Neural cell (in vitro differentiated cells): Measurements from ENCODE around the gene GABRA4. TPM values are rescaled to one million over a fixed set of nuclear protein-coding genes. Genes with fewer than 3 reads are reported as not detected.

Experiments used
- H2AFZ ChIP-seq: fragments of 200-600, 300-800 bp; sonication (generic), shearing (Covaris generic); 2 replicates; pipeline ENCODE4 v1.6.0; 2014; ENCODE audit warnings: low read depth, mild to moderate bottlenecking, antibody characterized with exemption, low read length, moderate library complexity
- H3F3A ChIP-seq: fragments of 200-600 bp; shearing (Covaris generic); 2 replicates; pipeline ENCODE4 v1.6.1; 2016; ENCODE audit warnings: mild to moderate bottlenecking, moderate library complexity, mixed read lengths, antibody characterized with exemption, low read length; ENCODE audit not compliant: insufficient read depth, poor library complexity, severe bottlenecking
- H3K27ac ChIP-seq: fragments of 200-600, 300-800 bp; sonication (generic), shearing (Covaris generic); 2 replicates; pipeline ENCODE4 v1.5.1; 2014; ENCODE audit warnings: mild to moderate bottlenecking, low read length, moderate library complexity
- H3K27me3 ChIP-seq: fragments of 300-800, 200-600 bp; sonication (generic), shearing (Covaris generic); 2 replicates; pipeline ENCODE4 v1.6.0; 2014; ENCODE audit warnings: mild to moderate bottlenecking, low read depth, low read length, moderate library complexity; ENCODE audit not compliant: insufficient read depth
- H3K36me3 ChIP-seq: fragments of 300-800, 200-600 bp; sonication (generic), shearing (Covaris generic); 2 replicates; pipeline ENCODE4 v1.5.1; 2014; ENCODE audit warnings: mild to moderate bottlenecking, antibody characterized with exemption, low read length, moderate library complexity; ENCODE audit not compliant: insufficient read depth
- H3K4me2 ChIP-seq: fragments of 300-800, 200-600 bp; sonication (generic), shearing (Covaris generic); 2 replicates; pipeline ENCODE4 v1.6.0; 2014; ENCODE audit warnings: mild to moderate bottlenecking, low read length
- H3K4me3 ChIP-seq: fragments of 300-800, 200-600 bp; sonication (generic), shearing (Covaris generic); 2 replicates; pipeline ENCODE4 v1.5.1; 2014; ENCODE audit warnings: mild to moderate bottlenecking, low read length, moderate library complexity
- H3K79me2 ChIP-seq: fragments of 200-600 bp; shearing (Covaris generic); replicated peaks from 2 replicates; pipeline ENCODE4 v1.6.0; 2014; ENCODE audit warnings: mild to moderate bottlenecking, low read length, moderate library complexity; ENCODE audit not compliant: insufficient read depth
- H3K9ac ChIP-seq: fragments of 300-800, 200-600 bp; sonication (generic), shearing (Covaris generic); 2 replicates; pipeline ENCODE4 v1.6.1; 2016; ENCODE audit warnings: mild to moderate bottlenecking, low read length, mixed read lengths
- H3K9me2 ChIP-seq: fragments of 200-600 bp; shearing (Covaris generic); 2 replicates; pipeline ENCODE4 v1.6.1; 2016; ENCODE audit warnings: mild to moderate bottlenecking, low read length, mixed read lengths; ENCODE audit not compliant: insufficient read depth
- H3K9me3 ChIP-seq: fragments of 200-600, 300-800 bp; sonication (generic), shearing (Covaris generic); 2 replicates; pipeline ENCODE4 v1.6.1; 2016; ENCODE audit warnings: mild to moderate bottlenecking, mixed run types, low read length, moderate library complexity, mixed read lengths
- H4K20me1 ChIP-seq: fragments of 200-600 bp; shearing (Covaris generic); 2 replicates; pipeline ENCODE4 v1.6.1; 2016; ENCODE audit warnings: mild to moderate bottlenecking, mixed run types; ENCODE audit not compliant: insufficient read depth
- EP300 ChIP-seq: fragments of 450-650 bp; conservative IDR thresholded peaks from 2 replicates; pipeline ENCODE4 v1.6.1; 2014; ENCODE audit warnings: antibody characterized with exemption, mild to moderate bottlenecking, moderate library complexity; ENCODE audit not compliant: poor library complexity, severe bottlenecking
- EZH2 ChIP-seq: fragments of 200-600, 300-800 bp; shearing (Covaris generic), sonication (generic); IDR thresholded peaks from 2 replicates; pipeline ENCODE4 v1.6.1; 2014; ENCODE audit warnings: antibody characterized with exemption, low read length, borderline replicate concordance, mild to moderate bottlenecking; ENCODE audit not compliant: insufficient read depth, poor library complexity, severe bottlenecking
- MXI1 ChIP-seq: fragments of 450-650 bp; conservative IDR thresholded peaks from 2 replicates; pipeline ENCODE4 v1.6.1; 2014; ENCODE audit warnings: antibody characterized with exemption, mild to moderate bottlenecking; ENCODE audit not compliant: poor library complexity, severe bottlenecking
- POLR2AphosphoS5 ChIP-seq: IDR thresholded peaks from 2 replicates; pipeline ENCODE4 v1.6.1; 2012
- RAD21 ChIP-seq: fragments of 450-650 bp; conservative IDR thresholded peaks from 2 replicates; pipeline ENCODE4 v1.6.1; 2014; ENCODE audit warnings: antibody characterized with exemption, mild to moderate bottlenecking, moderate library complexity
- SMC3 ChIP-seq: fragments of 450-650 bp; conservative IDR thresholded peaks from 2 replicates; pipeline ENCODE4 v1.6.1; 2014; ENCODE audit warnings: antibody characterized with exemption, mild to moderate bottlenecking, moderate library complexity; ENCODE audit not compliant: poor library complexity
- TAF1 ChIP-seq: IDR thresholded peaks from 2 replicates; pipeline ENCODE4 v1.6.1; 2012; ENCODE audit warnings: low read depth
- polyA plus RNA-seq: library from polyadenylated mRNA; depleted of rRNA; stranded (reverse); fragments of >200 nt; gene quantifications from 2 replicates; pipeline ENCODE4 v1.2.3, GENCODE V29; 2014
- TF ChIP-seq, protein P1 (sequence below): fragments of 450-650 bp; IDR thresholded peaks from 2 replicates; pipeline ENCODE4 v1.5.1; 2014; ENCODE audit warnings: antibody characterized with exemption, mild to moderate bottlenecking, moderate library complexity; ENCODE audit not compliant: poor library complexity, severe bottlenecking
- TF ChIP-seq, protein P2 (sequence below): IDR thresholded peaks from 2 replicates; pipeline ENCODE4 v1.6.1; 2012; ENCODE audit warnings: borderline replicate concordance

GABRA4 gene
- polyA plus RNA-seq, 1 donor from 2014 or later: 0.33 TPM

DNA sequence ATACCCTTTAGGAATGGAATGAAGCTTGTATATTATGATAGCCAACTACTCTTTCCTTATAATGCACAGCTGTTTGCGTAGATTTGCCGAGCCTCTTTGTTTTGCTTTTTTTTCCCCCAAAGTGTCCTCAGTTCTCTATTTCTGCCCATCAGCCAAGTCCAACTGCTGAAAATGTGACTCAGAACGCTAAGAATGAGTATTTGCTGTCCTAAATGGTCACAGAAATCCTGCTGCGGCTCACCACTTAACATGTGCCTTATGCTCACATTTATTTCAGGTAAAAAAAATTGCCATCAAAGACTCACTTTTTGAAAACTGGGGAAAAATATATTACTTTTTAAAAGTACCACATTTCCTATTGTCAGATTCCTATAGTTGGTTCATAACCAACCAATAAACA is 36.9 kb downstream of the GABRA4 start:
- Histone ChIP-seq H3F3A (no peaks in the 10 kb centered on the region), H3K4me3 (no peak overlapping the region), H3K36me3 (no peaks in the 10 kb centered on the region), H3K9ac (no peak overlapping the region), H3K27ac (no peak overlapping the region), H2AFZ (no peak overlapping the region), H3K27me3 (no peaks in the 10 kb centered on the region), H3K4me2 (no peak overlapping the region), H3K9me3 (no peaks in the 10 kb centered on the region), H4K20me1 (no peaks in the 10 kb centered on the region), H3K9me2 (no peaks in the 10 kb centered on the region), H3K79me2 (no peaks in the 10 kb centered on the region)
- TF ChIP-seq EZH2 (no peak), SMC3 (no peak), POLR2AphosphoS5 (no peak), EP300 (no peak), MXI1 (no peak), TAF1 (no peak)
- TF ChIP-seq, protein P1, sequence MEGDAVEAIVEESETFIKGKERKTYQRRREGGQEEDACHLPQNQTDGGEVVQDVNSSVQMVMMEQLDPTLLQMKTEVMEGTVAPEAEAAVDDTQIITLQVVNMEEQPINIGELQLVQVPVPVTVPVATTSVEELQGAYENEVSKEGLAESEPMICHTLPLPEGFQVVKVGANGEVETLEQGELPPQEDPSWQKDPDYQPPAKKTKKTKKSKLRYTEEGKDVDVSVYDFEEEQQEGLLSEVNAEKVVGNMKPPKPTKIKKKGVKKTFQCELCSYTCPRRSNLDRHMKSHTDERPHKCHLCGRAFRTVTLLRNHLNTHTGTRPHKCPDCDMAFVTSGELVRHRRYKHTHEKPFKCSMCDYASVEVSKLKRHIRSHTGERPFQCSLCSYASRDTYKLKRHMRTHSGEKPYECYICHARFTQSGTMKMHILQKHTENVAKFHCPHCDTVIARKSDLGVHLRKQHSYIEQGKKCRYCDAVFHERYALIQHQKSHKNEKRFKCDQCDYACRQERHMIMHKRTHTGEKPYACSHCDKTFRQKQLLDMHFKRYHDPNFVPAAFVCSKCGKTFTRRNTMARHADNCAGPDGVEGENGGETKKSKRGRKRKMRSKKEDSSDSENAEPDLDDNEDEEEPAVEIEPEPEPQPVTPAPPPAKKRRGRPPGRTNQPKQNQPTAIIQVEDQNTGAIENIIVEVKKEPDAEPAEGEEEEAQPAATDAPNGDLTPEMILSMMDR: no peak
- TF ChIP-seq, protein P2, sequence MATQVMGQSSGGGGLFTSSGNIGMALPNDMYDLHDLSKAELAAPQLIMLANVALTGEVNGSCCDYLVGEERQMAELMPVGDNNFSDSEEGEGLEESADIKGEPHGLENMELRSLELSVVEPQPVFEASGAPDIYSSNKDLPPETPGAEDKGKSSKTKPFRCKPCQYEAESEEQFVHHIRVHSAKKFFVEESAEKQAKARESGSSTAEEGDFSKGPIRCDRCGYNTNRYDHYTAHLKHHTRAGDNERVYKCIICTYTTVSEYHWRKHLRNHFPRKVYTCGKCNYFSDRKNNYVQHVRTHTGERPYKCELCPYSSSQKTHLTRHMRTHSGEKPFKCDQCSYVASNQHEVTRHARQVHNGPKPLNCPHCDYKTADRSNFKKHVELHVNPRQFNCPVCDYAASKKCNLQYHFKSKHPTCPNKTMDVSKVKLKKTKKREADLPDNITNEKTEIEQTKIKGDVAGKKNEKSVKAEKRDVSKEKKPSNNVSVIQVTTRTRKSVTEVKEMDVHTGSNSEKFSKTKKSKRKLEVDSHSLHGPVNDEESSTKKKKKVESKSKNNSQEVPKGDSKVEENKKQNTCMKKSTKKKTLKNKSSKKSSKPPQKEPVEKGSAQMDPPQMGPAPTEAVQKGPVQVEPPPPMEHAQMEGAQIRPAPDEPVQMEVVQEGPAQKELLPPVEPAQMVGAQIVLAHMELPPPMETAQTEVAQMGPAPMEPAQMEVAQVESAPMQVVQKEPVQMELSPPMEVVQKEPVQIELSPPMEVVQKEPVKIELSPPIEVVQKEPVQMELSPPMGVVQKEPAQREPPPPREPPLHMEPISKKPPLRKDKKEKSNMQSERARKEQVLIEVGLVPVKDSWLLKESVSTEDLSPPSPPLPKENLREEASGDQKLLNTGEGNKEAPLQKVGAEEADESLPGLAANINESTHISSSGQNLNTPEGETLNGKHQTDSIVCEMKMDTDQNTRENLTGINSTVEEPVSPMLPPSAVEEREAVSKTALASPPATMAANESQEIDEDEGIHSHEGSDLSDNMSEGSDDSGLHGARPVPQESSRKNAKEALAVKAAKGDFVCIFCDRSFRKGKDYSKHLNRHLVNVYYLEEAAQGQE: no peak

DNA sequence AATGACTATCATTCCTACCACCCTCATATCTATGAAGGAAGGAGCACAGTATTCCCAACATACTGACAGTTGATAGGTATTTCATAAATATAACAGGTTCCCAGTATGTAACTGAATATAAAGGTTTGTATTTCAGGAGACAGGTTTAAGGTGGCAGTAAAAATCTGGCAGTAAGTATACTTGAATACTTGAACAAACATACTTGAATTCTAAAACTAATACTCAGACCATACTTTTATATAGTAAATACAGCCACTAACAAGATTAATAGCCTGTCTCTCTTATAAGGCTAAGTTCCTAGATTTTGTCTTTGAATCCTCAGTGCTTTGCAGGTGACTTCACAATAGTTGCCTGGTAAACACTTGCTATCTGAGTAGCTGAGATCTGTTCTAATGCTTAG is 37.8 kb downstream of the GABRA4 start:
- no peak for TF ChIP-seq TAF1
- TF ChIP-seq POLR2AphosphoS5: no peak
- TF ChIP-seq, protein P2: no peak
- TF ChIP-seq, protein P1: no peak
- TF ChIP-seq MXI1: no peak
- TF ChIP-seq RAD21: no peak
- TF ChIP-seq EZH2: no peak
- TF ChIP-seq SMC3: no peak
- TF ChIP-seq EP300: no peak
- H3K36me3 ChIP-seq: no peaks in the 10 kb centered on the region
- no peak overlapping the region for H3K4me2 ChIP-seq
- H3K9me2 ChIP-seq: no peaks in the 10 kb centered on the region
- no peaks in the 10 kb centered on the region for H3K27me3 ChIP-seq
- H3K79me2 ChIP-seq: no peaks in the 10 kb centered on the region
- H3K27ac ChIP-seq: no peak overlapping the region
- no peak overlapping the region for H2AFZ ChIP-seq
- H3K9ac ChIP-seq: no peak overlapping the region
- H4K20me1 ChIP-seq: no peaks in the 10 kb centered on the region
- no peaks in the 10 kb centered on the region for H3F3A ChIP-seq
- no peak overlapping the region for H3K4me3 ChIP-seq
- H3K9me3 ChIP-seq: no peaks in the 10 kb centered on the region
